Measurements from ENCODE around the gene KLHL35. TPM values are rescaled to one million over a fixed set of nuclear protein-coding genes. Genes with fewer than 3 reads are reported as not detected.

The KLHL35 gene
- total RNA-seq, 1 experiment from 2014 or later, result 8.4 TPM

DNA sequence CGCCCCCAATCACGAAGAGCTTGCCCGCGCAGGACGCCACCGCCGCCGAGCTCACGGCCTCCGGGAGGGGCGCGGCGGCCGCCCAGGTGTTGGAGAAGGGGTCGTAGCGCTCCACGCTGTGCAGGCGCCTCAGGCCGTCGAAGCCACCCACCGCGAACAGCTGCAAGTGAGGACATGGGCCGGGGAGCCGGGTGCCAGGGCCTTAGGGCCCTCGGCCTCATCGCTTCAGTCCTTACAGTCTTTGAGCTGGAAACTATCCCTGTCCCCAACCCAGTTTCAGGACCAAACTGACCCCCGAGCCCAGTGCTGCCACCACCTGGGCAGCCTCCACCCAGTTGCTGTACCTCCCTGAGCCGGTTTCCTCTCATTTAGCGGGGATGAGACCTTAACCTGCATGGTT, 7.6 kb downstream of the KLHL35 start:
- TF ChIP-seq, protein P1, sequence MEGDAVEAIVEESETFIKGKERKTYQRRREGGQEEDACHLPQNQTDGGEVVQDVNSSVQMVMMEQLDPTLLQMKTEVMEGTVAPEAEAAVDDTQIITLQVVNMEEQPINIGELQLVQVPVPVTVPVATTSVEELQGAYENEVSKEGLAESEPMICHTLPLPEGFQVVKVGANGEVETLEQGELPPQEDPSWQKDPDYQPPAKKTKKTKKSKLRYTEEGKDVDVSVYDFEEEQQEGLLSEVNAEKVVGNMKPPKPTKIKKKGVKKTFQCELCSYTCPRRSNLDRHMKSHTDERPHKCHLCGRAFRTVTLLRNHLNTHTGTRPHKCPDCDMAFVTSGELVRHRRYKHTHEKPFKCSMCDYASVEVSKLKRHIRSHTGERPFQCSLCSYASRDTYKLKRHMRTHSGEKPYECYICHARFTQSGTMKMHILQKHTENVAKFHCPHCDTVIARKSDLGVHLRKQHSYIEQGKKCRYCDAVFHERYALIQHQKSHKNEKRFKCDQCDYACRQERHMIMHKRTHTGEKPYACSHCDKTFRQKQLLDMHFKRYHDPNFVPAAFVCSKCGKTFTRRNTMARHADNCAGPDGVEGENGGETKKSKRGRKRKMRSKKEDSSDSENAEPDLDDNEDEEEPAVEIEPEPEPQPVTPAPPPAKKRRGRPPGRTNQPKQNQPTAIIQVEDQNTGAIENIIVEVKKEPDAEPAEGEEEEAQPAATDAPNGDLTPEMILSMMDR (conservative IDR thresholded peaks at IDR 0.05; ENCODE audit: low read depth, low read length), result peak; percentile 69
- no peak for TF ChIP-seq EZH2phosphoT487 (IDR thresholded peaks at IDR 0.05; ENCODE audit: borderline replicate concordance, low read length)
- no peak for TF ChIP-seq EZH2 (IDR thresholded peaks at IDR 0.05; ENCODE audit: low read length, unreplicated experiment)
- ATAC-seq, result no peak
- no peak overlapping the region for H3K4me3 ChIP-seq (ENCODE audit: low read length)
- POLR2A ChIA-PET (ENCODE audit: unreplicated experiment), result no interaction called here
- H3K9me3 ChIP-seq (ENCODE audit: low read length), result no peaks in the 10 kb centered on the region
- no peak overlapping the region for H3K27ac ChIP-seq (ENCODE audit: low read length)
- no peak overlapping the region for H3K9ac ChIP-seq (ENCODE audit: low read length)
- no peaks in the 10 kb centered on the region for H3K79me2 ChIP-seq (ENCODE audit: low read length)
- no peaks in the 10 kb centered on the region for H3K27me3 ChIP-seq (ENCODE audit: low read length)
- no TSS peak for BruUV-seq (replicated peaks)
- H4K20me1 ChIP-seq (ENCODE audit: low read length), result no peaks in the 10 kb centered on the region
- H3K4me2 ChIP-seq (ENCODE audit: low read length), result no peak overlapping the region
- peaks cover 15% of the 10 kb centered on the region for H3F3A ChIP-seq (ENCODE audit: low read length, unreplicated experiment)
- intact Hi-C loops (cut with micrococcal nuclease), result no loop called here
- peaks cover 49% of the 10 kb centered on the region for H3K4me1 ChIP-seq (ENCODE audit: insufficient read depth, low read length)
- DNase-seq, result peak; percentile 46
- CTCF ChIA-PET, result no interaction called here
- H3K9me2 ChIP-seq (replicated peaks; ENCODE audit: low read length), result no peaks in the 10 kb centered on the region
- no peak overlapping the region for H2AFZ ChIP-seq (ENCODE audit: low read length)
- H3K36me3 ChIP-seq (ENCODE audit: low read depth, low read length), result no peaks in the 10 kb centered on the region; the same call in 1 of the 2 replicates

DNA sequence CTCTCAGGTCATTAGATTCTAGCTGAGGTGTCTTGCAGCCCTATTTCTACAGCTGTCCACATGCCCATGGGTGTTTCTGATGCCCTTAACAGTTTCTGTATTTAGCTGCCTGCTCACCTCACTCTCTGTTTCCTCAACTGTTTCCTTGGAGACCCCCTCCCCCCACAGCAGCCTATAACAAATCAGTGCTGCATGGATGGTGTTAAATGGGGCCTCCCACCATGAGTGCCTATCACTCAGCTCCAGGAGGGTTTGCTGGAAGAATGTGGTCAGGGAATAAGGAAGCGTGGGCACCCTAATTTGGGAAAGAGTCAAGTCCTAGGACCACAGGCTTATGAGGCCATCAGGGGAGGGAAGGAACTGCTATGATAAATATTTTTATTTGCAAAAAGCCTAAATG, 8.6 kb downstream of the KLHL35 start:
- ChIA-PET POLR2A (ENCODE audit: unreplicated experiment) (no interaction called here), CTCF (no interaction called here)
- H3K79me2 ChIP-seq (ENCODE audit: low read length), result 0 out of 2 replicates have a peak, but pooled peaks cover 6% of the 10 kb centered on the region
- peaks cover 15% of the 10 kb centered on the region for H3F3A ChIP-seq (ENCODE audit: low read length, unreplicated experiment)
- intact Hi-C loops (cut with micrococcal nuclease), result no loop called here
- ATAC-seq, result no peak
- H3K36me3 ChIP-seq (ENCODE audit: low read depth, low read length), result no peaks in the 10 kb centered on the region; the same call in 1 of the 2 replicates
- H3K4me1 ChIP-seq (ENCODE audit: insufficient read depth, low read length), result peaks cover 54% of the 10 kb centered on the region
- no peak for DNase-seq
- no peaks in the 10 kb centered on the region for H3K27me3 ChIP-seq (ENCODE audit: low read length)
- no peak overlapping the region for H2AFZ ChIP-seq (ENCODE audit: low read length)
- no peak overlapping the region for H3K9ac ChIP-seq (ENCODE audit: low read length)
- no TSS peak for BruUV-seq (replicated peaks)
- no peak overlapping the region for H3K27ac ChIP-seq (ENCODE audit: low read length)
- no peaks in the 10 kb centered on the region for H4K20me1 ChIP-seq (ENCODE audit: low read length)
- H3K9me2 ChIP-seq (replicated peaks; ENCODE audit: low read length), result no peaks in the 10 kb centered on the region
- no peaks in the 10 kb centered on the region for H3K9me3 ChIP-seq (ENCODE audit: low read length)
- TF ChIP-seq, protein P1 (conservative IDR thresholded peaks at IDR 0.05; ENCODE audit: low read depth, low read length), result no peak
- TF ChIP-seq EZH2phosphoT487 (IDR thresholded peaks at IDR 0.05; ENCODE audit: borderline replicate concordance, low read length) (no peak), EZH2 (IDR thresholded peaks at IDR 0.05; ENCODE audit: low read length, unreplicated experiment) (no peak)
- H3K4me2 ChIP-seq (ENCODE audit: low read length), result no peak overlapping the region
- H3K4me3 ChIP-seq (ENCODE audit: low read length), result no peak overlapping the region

DNA sequence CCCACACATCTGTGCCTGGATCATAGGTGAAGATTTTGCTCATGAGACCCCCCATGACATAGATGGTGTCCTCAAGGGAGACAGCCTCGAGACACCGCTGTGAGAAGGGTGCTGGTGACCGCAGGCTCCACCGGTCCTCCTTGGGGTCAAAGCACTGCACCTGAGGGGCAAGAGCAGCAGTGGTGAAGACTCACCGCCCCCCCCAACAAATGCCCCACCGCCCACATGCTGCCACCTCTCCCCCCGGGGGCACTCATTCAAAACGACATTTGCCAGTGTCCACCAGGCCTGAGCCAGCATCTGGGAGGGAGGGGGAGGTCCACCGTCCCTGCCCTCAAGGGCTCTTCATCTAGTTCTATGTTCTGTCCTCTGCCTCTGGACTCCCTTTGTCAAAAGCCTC, 9.3 kb downstream of the KLHL35 start:
- H3K9me3 ChIP-seq (ENCODE audit: low read length), result no peaks in the 10 kb centered on the region

More for the DNA sequence above, 9.3 kb downstream of the KLHL35 start:
- peaks cover 17% of the 10 kb centered on the region for H3F3A ChIP-seq (ENCODE audit: low read length, unreplicated experiment)
- peaks cover 54% of the 10 kb centered on the region for H3K4me1 ChIP-seq (ENCODE audit: insufficient read depth, low read length)
- no peaks in the 10 kb centered on the region for H3K27me3 ChIP-seq (ENCODE audit: low read length)
- H3K9ac ChIP-seq (ENCODE audit: low read length), result no peak overlapping the region
- no peaks in the 10 kb centered on the region; the same call in 1 of the 2 replicates for H3K36me3 ChIP-seq (ENCODE audit: low read depth, low read length)
- BruUV-seq (replicated peaks), result no TSS peak
- CTCF ChIA-PET, result no interaction called here
- 0 out of 2 replicates have a peak, but pooled peaks cover 6% of the 10 kb centered on the region for H3K79me2 ChIP-seq (ENCODE audit: low read length)
- no peaks in the 10 kb centered on the region for H3K9me2 ChIP-seq (replicated peaks; ENCODE audit: low read length)
- DNase-seq (no peak), ATAC-seq (no peak)
- no peak overlapping the region for H3K4me3 ChIP-seq (ENCODE audit: low read length)
- intact Hi-C loops (cut with micrococcal nuclease), result no loop called here
- no peak overlapping the region for H3K4me2 ChIP-seq (ENCODE audit: low read length)
- TF ChIP-seq, protein P1 (conservative IDR thresholded peaks at IDR 0.05; ENCODE audit: low read depth, low read length), result no peak
- TF ChIP-seq EZH2phosphoT487 (IDR thresholded peaks at IDR 0.05; ENCODE audit: borderline replicate concordance, low read length), result no peak
- TF ChIP-seq EZH2 (IDR thresholded peaks at IDR 0.05; ENCODE audit: low read length, unreplicated experiment), result no peak
- no peaks in the 10 kb centered on the region for H4K20me1 ChIP-seq (ENCODE audit: low read length)
- no peak overlapping the region for H3K27ac ChIP-seq (ENCODE audit: low read length)
- no peak overlapping the region for H2AFZ ChIP-seq (ENCODE audit: low read length)
- POLR2A ChIA-PET (ENCODE audit: unreplicated experiment), result no interaction called here
